ENCODE results near the gene NADK2.

DNA sequence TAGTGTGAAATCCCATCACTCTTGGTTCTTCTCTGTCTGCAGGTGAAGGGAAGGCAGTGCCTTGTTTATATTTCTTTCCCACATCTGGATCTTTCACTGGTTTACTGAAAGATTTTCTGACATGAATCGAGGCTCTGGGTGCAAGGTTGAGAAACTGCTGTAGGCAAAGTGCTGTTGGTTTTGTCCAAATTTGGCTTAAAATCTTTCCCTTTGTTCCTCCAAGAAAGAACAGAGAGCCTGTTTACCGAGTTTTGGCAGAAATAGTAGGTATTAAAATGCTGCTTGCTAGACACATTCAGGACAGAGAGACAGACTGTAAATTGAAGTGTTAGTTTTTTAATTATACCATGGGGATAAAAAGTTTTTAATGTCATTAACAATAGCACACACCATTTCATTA, 68.3 kb downstream of the NADK2 start:
- TF ChIP-seq, protein P1, sequence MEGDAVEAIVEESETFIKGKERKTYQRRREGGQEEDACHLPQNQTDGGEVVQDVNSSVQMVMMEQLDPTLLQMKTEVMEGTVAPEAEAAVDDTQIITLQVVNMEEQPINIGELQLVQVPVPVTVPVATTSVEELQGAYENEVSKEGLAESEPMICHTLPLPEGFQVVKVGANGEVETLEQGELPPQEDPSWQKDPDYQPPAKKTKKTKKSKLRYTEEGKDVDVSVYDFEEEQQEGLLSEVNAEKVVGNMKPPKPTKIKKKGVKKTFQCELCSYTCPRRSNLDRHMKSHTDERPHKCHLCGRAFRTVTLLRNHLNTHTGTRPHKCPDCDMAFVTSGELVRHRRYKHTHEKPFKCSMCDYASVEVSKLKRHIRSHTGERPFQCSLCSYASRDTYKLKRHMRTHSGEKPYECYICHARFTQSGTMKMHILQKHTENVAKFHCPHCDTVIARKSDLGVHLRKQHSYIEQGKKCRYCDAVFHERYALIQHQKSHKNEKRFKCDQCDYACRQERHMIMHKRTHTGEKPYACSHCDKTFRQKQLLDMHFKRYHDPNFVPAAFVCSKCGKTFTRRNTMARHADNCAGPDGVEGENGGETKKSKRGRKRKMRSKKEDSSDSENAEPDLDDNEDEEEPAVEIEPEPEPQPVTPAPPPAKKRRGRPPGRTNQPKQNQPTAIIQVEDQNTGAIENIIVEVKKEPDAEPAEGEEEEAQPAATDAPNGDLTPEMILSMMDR (IDR thresholded peaks at IDR 0.05), result no peak
- TF ChIP-seq POLR2A (IDR thresholded peaks at IDR 0.05), result no peak
